Fibroblast of mammary gland (primary cell): Measurements from ENCODE around the gene FBXW2.

Experiments used
- DNase-seq: peaks from one replicate; pipeline ENCODE4 v3.0.0-alpha.2; 2010; ENCODE audit warnings: low read depth
- H3K4me3 ChIP-seq: 2 replicates; pipeline ENCODE4 v1.5.1; 2011; ENCODE audit warnings: low read depth, mild to moderate bottlenecking, low read length, moderate library complexity; ENCODE audit not compliant: control insufficient read depth
- CTCF ChIP-seq: conservative IDR thresholded peaks from 2 replicates; pipeline ENCODE4 v1.5.1; 2011; ENCODE audit warnings: low read depth, low read length, inconsistent platforms; ENCODE audit not compliant: control insufficient read depth, insufficient read depth

Gene FBXW2

GRCh38 chr9:120730654-120731514 lies 62.3 kb downstream of the FBXW2 start:
- DNase-seq = peak; percentile 86
- TF ChIP-seq CTCF = no peak

GRCh38 chr9:120729791-120730241 lies 63.4 kb downstream of the FBXW2 start:
- no peak overlapping the region for H3K4me3 ChIP-seq
- DNase-seq = no peak
- peak; percentile 9 for TF ChIP-seq CTCF

More at GRCh38 chr9:120730654-120731514, 62.3 kb downstream of the FBXW2 start:
- no peak overlapping the region for H3K4me3 ChIP-seq

GRCh38 chr9:120726484-120726883 lies 66.7 kb downstream of the FBXW2 start:
- H3K4me3 ChIP-seq = no peak overlapping the region
- TF ChIP-seq CTCF = no peak
- no peak for DNase-seq

- no peak for DNase-seq
- no peak overlapping the region for H3K4me3 ChIP-seq
- no peak for TF ChIP-seq CTCF
These were observed 67.3 kb downstream of the FBXW2 start for GRCh38 chr9:120725907-120726306.

- TF ChIP-seq CTCF = no peak
- no peak overlapping the region for H3K4me3 ChIP-seq
- DNase-seq = no peak
These were observed 68.3 kb downstream of the FBXW2 start for GRCh38 chr9:120724757-120725400.

GRCh38 chr9:120723565-120723964 lies 69.7 kb downstream of the FBXW2 start:
- H3K4me3 ChIP-seq = no peak overlapping the region
- peak; percentile 77 for DNase-seq
- no peak for TF ChIP-seq CTCF
